Stomach (tissue), 4 donors: ENCODE measurements around the gene ARID1B.

Source experiments
- CTCF ChIP-seq, 7 experiments: fragments of 450-650 bp in 4 of 7; fragments of 200-600 bp in 3 of 7; sonication (generic) in 3 of 7; IDR thresholded peaks; one replicate each; pipeline ENCODE4 v1.5.1; 2016 to 2019; ENCODE audit warnings: antibody characterized with exemption in 7 of 7, control low read depth in 2 of 7, mild to moderate bottlenecking in 1 of 7
- EP300 ChIP-seq: sonication (generic); formaldehyde crosslinking; IDR thresholded peaks from one replicate; pipeline ENCODE4 v1.6.1; 2017; ENCODE audit warnings: antibody characterized with exemption
- POLR2AphosphoS5 ChIP-seq, 3 donors: sonication (generic); formaldehyde crosslinking; IDR thresholded peaks; one replicate each; pipeline ENCODE4 v1.6.1; 2016; ENCODE audit warnings: antibody characterized with exemption in 3 of 3

- no peak for TF ChIP-seq CTCF (IDR thresholded peaks at IDR 0.05)
- TF ChIP-seq POLR2AphosphoS5 (IDR thresholded peaks at IDR 0.05) = no peak
- TF ChIP-seq EP300 = no peak
Measured at GRCh38 chr6:156902782-156903181, 125.6 kb downstream of the ARID1B start.
